Measurements from ENCODE around the gene ZNF710.

The ZNF710 gene

GRCh38 chr15:90019611-90020010 is 18.5 kb downstream of the ZNF710 start:
- DNase-seq (ENCODE audit: low read depth): no peak

- DNase-seq (ENCODE audit: low read depth): no peak
Observed at GRCh38 chr15:90020021-90020735, 19.1 kb downstream of the ZNF710 start.

GRCh38 chr15:90020936-90021507 is 19.9 kb downstream of the ZNF710 start:
- no peak for DNase-seq (ENCODE audit: low read depth)

- no peak for DNase-seq (ENCODE audit: low read depth)
Observed at GRCh38 chr15:90022345-90022744, 21.2 kb downstream of the ZNF710 start.

GRCh38 chr15:90022905-90023700 is 22.0 kb downstream of the ZNF710 start:
- DNase-seq (ENCODE audit: low read depth): no peak

GRCh38 chr15:90024406-90024805 is 23.3 kb downstream of the ZNF710 start:
- DNase-seq (ENCODE audit: low read depth): no peak

GRCh38 chr15:90025489-90026033 is 24.4 kb downstream of the ZNF710 start:
- DNase-seq (ENCODE audit: low read depth): no peak

GRCh38 chr15:90028376-90028944 is 27.3 kb downstream of the ZNF710 start:
- DNase-seq (ENCODE audit: low read depth): no peak

GRCh38 chr15:90029024-90029423 is 27.9 kb downstream of the ZNF710 start:
- no peak for DNase-seq (ENCODE audit: low read depth)

- DNase-seq (ENCODE audit: low read depth): no peak
Observed at GRCh38 chr15:90030376-90030775, 29.3 kb downstream of the ZNF710 start.

GRCh38 chr15:90031231-90031791 is 30.2 kb downstream of the ZNF710 start:
- no peak for DNase-seq (ENCODE audit: low read depth)

GRCh38 chr15:90033006-90033405 is 31.9 kb downstream of the ZNF710 start:
- DNase-seq (ENCODE audit: low read depth): no peak

GRCh38 chr15:90033448-90033847 is 32.3 kb downstream of the ZNF710 start:
- DNase-seq (ENCODE audit: low read depth): no peak

GRCh38 chr15:90035095-90035839 is 34.1 kb downstream of the ZNF710 start:
- DNase-seq (ENCODE audit: low read depth): peak; percentile 18

- no peak for DNase-seq (ENCODE audit: low read depth)
Observed at GRCh38 chr15:90035840-90036230, 34.7 kb downstream of the ZNF710 start.

GRCh38 chr15:90036343-90036742 is 35.2 kb downstream of the ZNF710 start:
- no peak for DNase-seq (ENCODE audit: low read depth)

- DNase-seq (ENCODE audit: low read depth): no peak
Observed at GRCh38 chr15:90036806-90037510, 35.8 kb downstream of the ZNF710 start.

GRCh38 chr15:90037511-90037860 is 36.4 kb downstream of the ZNF710 start:
- no peak for DNase-seq (ENCODE audit: low read depth)

GRCh38 chr15:90037961-90038631 is 37.0 kb downstream of the ZNF710 start:
- DNase-seq (ENCODE audit: low read depth): no peak

GRCh38 chr15:90038632-90039095 is 37.5 kb downstream of the ZNF710 start:
- DNase-seq (ENCODE audit: low read depth): no peak

Data from non-pigmented ciliary epithelial cell (primary cell).